HG02870 (cell line): ENCODE data around the gene SPX.

Experiments used
- ATAC-seq: cut with Tn5 transposase; IDR thresholded peaks from one replicate; pipeline ENCODE4 v1.9.1; 2021; ENCODE audit warnings: mild to moderate bottlenecking, moderate library complexity; ENCODE audit not compliant: unreplicated experiment

The SPX gene

DNA sequence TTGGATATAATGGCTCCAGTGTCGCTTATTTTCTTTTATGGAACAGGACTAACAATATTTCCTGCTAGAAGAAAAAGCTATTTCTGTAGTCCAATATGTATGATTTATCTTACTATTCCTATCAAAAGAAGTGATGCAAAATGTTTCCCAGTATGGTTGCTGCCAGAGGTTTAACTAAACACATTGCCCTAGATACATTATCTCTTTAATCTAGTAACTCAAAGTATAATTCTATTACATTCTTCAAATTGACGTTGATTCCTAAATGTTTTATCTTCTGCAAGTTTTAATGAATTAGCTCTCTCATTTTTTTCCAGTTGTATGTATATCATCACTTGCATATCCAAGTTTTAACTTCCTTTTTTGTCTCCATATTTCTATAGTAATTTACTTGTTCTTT lies 50.3 kb downstream of the SPX start:
- ATAC-seq = no peak

DNA sequence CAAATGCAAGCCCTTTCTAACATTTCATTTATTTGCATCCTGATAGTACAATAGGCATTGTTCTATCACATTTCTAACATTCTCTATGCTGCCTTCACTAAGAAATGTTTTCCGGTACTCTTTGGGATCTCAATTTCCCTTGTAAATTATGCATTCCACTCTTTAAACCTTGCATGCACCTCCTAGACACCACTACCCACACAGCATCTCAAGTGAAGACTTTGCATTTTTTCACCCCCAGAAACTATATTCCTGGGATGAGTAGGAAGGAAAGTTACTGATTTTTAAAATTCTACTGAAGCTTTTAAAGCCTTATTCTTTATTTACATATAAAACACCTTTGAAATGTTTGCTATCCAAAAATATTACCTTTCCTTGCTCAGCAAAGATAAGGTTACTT lies 51.4 kb downstream of the SPX start:
- ATAC-seq = no peak

DNA sequence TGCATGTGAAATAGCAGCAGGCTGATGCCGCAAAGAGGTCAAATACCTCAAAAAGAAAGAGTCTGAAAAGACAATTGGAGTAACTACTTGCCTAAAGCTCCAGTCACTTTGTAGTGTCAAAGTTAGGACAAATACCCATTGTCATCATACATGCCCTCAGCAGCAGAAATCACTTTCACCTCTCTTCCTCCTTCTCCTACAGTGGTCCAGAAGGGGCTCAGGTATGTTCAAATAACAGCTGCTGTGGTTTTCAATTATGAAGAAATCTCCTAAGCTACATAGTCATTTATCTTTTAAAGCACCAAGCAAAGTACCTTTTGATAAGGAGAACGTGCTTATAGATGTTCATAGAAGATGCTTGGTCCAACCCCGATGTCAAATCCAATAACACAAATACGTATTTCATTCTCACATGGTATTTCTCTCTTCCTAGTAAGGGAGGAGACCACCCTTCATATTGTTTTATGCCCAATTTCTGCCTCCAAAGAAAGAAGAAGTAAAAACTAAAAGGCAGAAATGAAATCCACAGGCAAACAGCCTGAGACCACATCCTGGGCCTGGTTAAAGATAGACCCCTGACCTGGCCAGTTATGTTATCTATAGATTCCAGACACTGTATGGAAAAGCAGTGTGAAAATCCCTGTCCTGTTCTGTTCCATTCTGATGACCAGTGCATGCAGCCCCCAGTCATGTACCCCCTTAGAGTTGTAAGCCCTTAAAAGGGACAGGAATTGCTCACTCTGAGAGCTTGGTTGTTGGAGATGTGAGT lies 54.8 kb downstream of the SPX start:
- no peak for ATAC-seq
